Right renal cortex interstitium (tissue), 3 donors: ENCODE measurements around the gene IL17C. TPM values are rescaled to one million over a fixed set of nuclear protein-coding genes. Genes with fewer than 3 reads are reported as not detected.

Experiments
- DNase-seq, 3 donors: peaks; one replicate each; pipeline ENCODE4 v3.0.0-alpha.2; 2013; ENCODE audit warnings: low read depth in 3 of 3, low spot score in 2 of 3
- polyA plus RNA-seq, 3 donors: library from polyadenylated mRNA; unstranded; fragments of 120-200 nt; gene quantifications; one replicate each; pipeline ENCODE4 v1.2.1, GENCODE V29; 2013; ENCODE audit not compliant: insufficient read length in 3 of 3

IL17C gene
- polyA plus RNA-seq, 3 donors = not detected

- DNase-seq = no peak
Measured at GRCh38 chr16:88680554-88681083, 42.2 kb downstream of the IL17C start.

DNA sequence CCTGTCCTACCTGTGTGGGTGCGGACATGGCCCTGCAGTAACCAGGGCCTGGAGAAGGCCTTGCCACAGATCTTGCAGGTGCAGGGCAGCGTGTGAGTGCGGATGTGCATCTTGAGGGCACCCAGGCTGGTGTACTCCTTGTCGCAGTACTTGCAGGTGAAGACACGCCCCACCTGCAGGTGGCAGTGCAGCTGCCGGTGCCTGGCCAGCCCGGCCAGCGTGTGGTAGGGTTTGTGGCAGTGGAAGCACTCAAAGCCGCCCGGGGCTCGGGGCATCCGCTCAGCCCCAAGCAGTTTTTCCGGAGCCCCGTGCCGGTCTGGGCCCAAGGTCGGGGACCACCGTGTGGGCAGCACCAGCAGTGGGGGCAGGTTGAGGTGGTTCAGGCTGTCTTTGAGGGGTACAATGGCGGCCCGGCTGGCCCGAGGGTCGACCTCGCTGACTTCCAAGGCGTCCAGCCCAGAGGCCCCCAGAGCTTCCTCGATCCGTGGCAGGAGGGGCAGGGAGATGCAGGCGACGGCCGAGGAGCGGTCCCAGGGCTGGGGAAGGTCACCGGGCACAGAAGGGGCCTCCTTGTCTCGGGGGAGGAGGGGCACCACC lies 42.8 kb downstream of the IL17C start:
- no peak for DNase-seq

GRCh38 chr16:88681709-88682451 lies 43.5 kb downstream of the IL17C start:
- no peak for DNase-seq

DNA sequence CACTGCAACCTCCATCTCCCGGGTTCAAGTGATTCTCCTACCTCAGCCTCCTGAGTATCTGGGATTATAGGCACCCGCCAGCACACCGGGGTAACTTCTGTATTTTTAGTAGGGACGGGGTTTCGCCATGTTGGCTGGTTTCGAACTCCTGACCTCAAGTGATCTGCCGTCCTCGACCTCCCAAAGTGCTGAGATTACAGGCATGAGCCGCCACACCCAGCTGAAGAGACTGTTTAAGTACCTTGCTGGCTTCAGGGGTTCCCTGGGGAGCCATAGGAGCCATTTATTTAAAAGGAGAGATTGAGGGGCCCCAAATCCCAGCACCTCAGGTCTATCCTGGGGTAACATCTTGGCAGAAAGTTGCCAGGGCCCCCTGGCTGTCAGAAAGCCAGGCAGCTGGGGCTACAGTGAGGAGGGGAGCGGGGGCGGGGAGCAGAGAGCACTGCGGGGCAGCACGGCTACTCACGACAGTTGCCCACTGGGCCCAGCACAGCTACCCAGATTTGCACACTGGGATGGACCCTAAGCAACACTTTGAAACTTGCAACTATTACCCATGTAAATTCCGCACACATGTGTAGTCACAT lies 46.3 kb downstream of the IL17C start:
- DNase-seq = no peak

GRCh38 chr16:88685156-88686061 lies 47.0 kb downstream of the IL17C start:
- DNase-seq = no peak

- DNase-seq = no peak
Measured at GRCh38 chr16:88686062-88686438, 47.7 kb downstream of the IL17C start.

- peak in 1 of 3 donors; percentile 61 for DNase-seq
Measured at GRCh38 chr16:88686439-88687253, 48.3 kb downstream of the IL17C start, which contains the start of gene SNAI3. SNAI3 (minus strand) TSS chr16:88686507; CDS start chr16:88686406, 101 bp downstream.

GRCh38 chr16:88687254-88687576 lies 48.8 kb downstream of the IL17C start:
- DNase-seq = no peak

GRCh38 chr16:88687676-88688012 lies 49.3 kb downstream of the IL17C start:
- no peak for DNase-seq

- DNase-seq = no peak
Measured at GRCh38 chr16:88688013-88688778, 49.8 kb downstream of the IL17C start.

Other genes starting within 250 kb of the IL17C start
- gene ZFPM1, start 185.3 kb upstream of the IL17C start, polyA plus RNA-seq = 1 to 10 TPM; 1.6 to 2.2 (median 1.8) TPM
- 10 to 100 TPM; 27.1 to 29.6 (median 29.2) TPM for gene ZC3H18, start 68.2 kb upstream of the IL17C start, polyA plus RNA-seq
- 100 to 1,000 TPM in 1 of 3 donors, 10 to 100 TPM in 2; 71.7 to 102 (median 87.1) TPM for gene CYBA, start 12.5 kb downstream of the IL17C start, polyA plus RNA-seq
- gene MVD, start 24.5 kb downstream of the IL17C start, polyA plus RNA-seq = 10 to 100 TPM; 21.6 to 24.3 (median 24.0) TPM
- under 1 TPM; 0.42 to 0.62 (median 0.47) TPM for gene SNAI3, start 47.9 kb downstream of the IL17C start, polyA plus RNA-seq
- gene RNF166, start 67.8 kb downstream of the IL17C start, polyA plus RNA-seq = 10 to 100 TPM; 13.2 to 15.2 (median 14.2) TPM
- gene CTU2, start 67.9 kb downstream of the IL17C start, polyA plus RNA-seq = 10 to 100 TPM in 2 of 3 donors, 1 to 10 TPM in 1; 8.7 to 11.2 (median 10.1) TPM
- 10 to 100 TPM; 22.6 to 33.4 (median 25.0) TPM for gene PIEZO1, start 146.6 kb downstream of the IL17C start, polyA plus RNA-seq
- 10 to 100 TPM in 2 of 3 donors, 1 to 10 TPM in 1; 9.7 to 13.7 (median 10.5) TPM for gene CDT1, start 165.2 kb downstream of the IL17C start, polyA plus RNA-seq
- gene APRT, start 173.4 kb downstream of the IL17C start, polyA plus RNA-seq = 10 to 100 TPM; 67.9 to 78.8 (median 68.8) TPM
- 10 to 100 TPM; 17.1 to 19.2 (median 18.6) TPM for gene GALNS, start 218.4 kb downstream of the IL17C start, polyA plus RNA-seq
- 100 to 1,000 TPM in 1 of 3 donors, 10 to 100 TPM in 2; 82.1 to 103 (median 89.1) TPM for gene TRAPPC2L, start 218.6 kb downstream of the IL17C start, polyA plus RNA-seq
- not detected for gene PABPN1L, start 228.1 kb downstream of the IL17C start, polyA plus RNA-seq